Esophagus mucosa (tissue), 1 donor: ENCODE data around the gene ITGB2. TPM values are rescaled to one million over a fixed set of nuclear protein-coding genes. Genes with fewer than 3 reads are reported as not detected.

ENCODE experiments used
- ATAC-seq: fragments of 200-7000 bp; cut with Tn5 transposase; one replicate; pipeline ENCODE4 v1.9.1; 2020
- total RNA-seq: library from RNA; stranded (reverse); gene quantifications from one replicate; pipeline ENCODE4 v1.2.4, GENCODE V29; 2023
- donor health status: DM: yes; HTN: yes; CAD: no.

Gene ITGB2
- total RNA-seq, 1 donor from 2014 or later = 7.1 TPM

DNA sequence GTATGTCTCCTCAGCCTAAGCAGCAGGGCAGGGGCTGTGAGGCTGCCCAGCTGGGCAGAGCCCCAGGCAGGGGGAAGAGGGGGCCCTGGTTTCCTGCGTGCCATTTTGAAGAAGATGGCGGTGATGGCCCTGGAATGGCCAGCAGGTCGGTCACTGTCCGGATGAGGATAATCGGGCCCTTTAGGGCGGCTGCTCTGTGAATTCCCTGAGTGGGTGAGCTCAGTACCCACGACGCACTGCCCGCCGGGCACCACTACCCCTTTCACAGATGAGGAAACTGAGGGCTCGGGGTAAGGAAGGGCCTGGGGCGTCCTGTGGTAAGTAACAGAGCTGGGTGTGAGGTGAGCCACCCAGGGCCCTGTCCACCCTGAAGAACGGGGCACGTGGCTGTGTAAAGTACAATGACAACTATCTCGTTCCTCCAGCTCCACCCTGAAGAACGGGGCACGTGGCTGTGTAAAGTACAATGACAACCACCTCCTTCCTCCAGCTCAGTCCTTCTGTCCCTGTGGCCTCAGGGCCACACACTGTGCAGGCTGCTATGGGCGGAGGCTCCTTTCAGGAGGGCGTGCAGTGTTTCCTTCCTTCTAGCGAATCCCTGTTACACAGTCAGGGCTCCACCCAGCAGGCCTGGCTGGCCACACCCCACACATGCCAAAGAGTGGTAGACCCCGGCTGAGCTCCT is 23.2 kb downstream of the ITGB2 start:
- ATAC-seq = peak; percentile 52

- ATAC-seq = no peak
Observed at GRCh38 chr21:44896561-44897286, 24.0 kb downstream of the ITGB2 start.

DNA sequence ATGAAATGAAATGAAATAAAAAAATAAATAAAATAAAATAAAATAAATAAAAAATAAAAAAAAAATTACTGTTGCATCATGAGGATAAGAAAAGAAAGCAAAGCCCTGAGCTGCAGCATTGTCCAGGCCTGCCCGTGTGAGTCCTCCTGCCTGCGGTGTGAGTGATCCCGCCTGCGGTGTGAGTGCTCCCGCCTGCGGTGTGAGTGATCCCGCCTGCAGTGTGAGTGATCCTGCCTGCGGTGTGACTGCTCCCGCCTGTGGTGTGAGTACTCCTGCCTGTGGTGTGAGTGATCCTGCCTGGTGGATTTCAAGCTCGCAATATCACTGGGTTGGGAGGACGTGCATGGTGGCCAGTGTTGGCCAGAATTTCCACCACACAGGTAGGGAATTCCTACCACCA is 24.8 kb downstream of the ITGB2 start:
- no peak for ATAC-seq

DNA sequence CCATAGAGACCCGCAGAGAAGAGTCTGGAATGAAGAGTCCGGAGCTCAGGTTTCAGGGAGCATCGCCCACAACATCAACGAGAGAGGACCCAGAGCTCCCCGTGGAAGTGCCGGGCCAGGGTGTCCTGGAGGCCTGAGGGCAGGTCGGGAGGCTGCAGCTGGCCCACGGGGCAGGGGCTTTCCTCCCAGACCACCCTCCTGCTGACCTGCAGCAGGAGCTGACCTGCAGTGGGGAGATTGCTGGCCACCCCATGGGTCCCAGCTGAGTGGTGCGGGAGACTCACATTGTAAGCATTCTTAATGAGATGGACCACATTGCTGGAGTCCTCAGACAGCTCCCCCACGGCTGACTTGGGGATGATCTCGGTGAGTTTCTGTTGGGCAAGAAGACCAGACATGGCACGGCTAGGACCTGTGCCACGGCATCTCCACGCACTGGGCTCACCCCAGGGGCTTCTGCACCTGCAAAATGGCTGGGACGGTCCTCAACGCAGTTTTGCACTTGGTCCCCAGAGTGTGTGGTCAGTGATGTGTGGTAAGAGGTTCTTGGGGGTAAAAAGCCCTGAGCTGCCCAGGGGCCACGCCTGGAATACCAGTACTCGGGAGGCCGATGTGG is 25.9 kb downstream of the ITGB2 start:
- no peak for ATAC-seq

- ATAC-seq = no peak
Observed at GRCh38 chr21:44893948-44894656, 26.6 kb downstream of the ITGB2 start.

- no peak for ATAC-seq
Observed at GRCh38 chr21:44893278-44893556, 27.5 kb downstream of the ITGB2 start.

- no peak for ATAC-seq
Observed at GRCh38 chr21:44892536-44893277, 28.0 kb downstream of the ITGB2 start.

DNA sequence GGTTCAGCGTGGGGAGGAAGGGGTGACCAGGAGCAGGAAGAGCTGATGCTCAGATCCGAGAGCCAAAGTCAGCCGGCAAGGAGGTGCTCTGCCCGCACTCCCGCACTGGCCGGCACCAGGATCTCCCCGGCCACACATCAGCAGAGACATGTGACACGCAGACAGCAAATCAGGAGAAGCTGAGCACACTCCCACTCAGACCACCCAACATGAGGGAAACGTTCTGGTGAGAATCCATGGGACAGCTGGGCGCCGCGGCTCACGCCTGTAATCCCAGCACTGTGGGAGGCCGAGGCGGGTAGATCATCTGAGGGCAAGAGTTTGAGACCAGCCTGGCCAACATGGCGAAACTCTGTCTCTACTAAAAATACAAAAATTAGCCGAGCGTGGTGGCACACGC is 28.6 kb downstream of the ITGB2 start:
- ATAC-seq = no peak

- no peak for ATAC-seq
Observed at GRCh38 chr21:44891631-44892031, 29.1 kb downstream of the ITGB2 start.

DNA sequence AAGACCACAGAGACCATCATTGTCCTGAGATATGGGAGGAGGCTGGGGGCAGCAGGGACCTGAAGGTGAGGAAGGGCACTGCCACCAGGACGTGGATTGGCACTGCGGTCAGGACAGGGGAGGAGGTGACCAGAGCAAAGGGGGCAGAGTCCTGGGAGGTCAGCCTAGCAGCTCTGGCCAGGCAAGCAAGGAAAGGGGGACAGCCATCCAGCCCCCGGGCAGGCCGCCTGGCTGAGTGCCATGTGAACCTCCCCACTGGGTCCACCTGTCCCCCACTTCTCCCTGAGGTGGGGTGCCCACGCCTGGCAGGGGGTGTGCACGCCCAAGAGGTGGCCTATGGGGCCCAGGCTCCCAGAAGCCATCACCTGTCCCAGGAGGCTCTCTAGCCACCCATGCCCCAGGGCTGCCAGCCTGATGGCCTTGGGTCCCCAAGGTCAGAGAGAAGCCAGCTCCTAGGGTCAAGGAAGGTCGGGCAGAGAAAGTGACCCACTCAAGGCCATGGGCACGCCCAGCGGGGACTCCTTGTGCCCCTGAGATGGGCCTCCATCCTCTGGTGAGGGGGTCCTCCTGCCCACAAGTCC is 29.6 kb downstream of the ITGB2 start:
- ATAC-seq = no peak

DNA sequence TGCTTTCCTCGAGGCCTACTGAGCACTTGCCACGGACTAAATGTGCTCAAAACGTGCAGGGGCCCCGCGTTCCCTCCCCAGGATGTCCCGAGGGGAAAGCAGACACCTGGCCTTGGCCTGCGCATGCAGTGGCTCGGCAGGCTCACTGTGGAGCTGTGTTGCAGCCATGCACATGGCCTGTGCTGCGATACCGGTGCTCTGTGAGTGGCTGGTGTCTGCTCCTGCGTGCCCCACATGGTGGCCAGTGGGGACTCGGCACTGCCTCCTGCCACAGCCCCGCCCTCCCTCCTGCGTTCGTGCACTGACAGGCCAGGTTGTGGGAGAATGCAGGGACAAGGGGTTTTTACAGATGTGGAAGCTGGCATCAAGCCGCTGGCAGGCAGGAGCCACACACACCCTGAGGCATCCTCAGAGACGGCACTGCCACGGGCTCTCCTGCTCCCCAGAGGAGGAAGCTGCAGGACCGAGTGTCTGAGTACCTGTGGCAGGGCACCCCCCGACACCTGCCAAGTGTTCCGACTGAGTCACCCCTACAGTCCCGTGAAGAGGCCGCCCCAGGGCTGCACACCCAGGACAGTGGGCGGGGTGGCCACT is 30.3 kb downstream of the ITGB2 start:
- peak; percentile 44 for ATAC-seq

DNA sequence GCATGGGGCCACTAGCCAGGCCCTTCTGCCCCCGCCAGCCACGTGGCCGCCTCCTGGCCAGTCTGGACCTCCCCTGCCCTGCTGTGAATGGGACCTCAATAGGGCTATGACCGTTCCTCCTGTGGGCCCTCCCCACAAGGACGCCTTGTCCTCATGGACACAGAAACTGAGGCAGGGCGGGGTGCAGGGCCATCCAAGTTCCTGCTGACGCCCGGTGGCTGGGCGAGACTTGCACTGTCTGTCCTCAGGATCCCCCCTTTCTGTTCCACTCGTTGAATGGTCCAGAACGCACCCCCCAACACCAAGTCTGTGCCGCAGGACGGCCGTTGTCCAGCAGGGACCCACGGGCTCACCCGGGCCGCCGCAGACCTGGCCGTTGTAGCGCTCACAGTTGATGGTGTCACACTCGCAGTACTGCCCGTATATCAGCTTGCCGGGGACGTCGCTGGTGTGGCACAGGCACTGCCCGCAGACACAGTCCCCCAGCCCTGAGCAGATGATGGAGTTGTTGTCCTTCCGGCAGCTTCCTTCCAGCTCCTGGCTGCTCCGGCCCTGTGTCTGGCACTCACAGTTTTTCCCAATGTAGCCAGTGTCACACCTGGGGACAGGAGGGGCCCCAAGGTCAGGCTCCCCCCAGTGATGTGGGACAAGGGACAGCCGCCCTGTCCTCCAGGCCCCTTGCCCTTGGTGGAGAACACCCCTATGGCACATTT is 30.9 kb downstream of the ITGB2 start:
- ATAC-seq = no peak

GRCh38 chr21:44888581-44889550 is 31.8 kb downstream of the ITGB2 start:
- peak; percentile 7 for ATAC-seq

GRCh38 chr21:44887807-44888580 is 32.7 kb downstream of the ITGB2 start:
- no peak for ATAC-seq

GRCh38 chr21:44887126-44887806 is 33.4 kb downstream of the ITGB2 start:
- ATAC-seq = no peak

GRCh38 chr21:44886113-44887075 is 34.3 kb downstream of the ITGB2 start:
- no peak for ATAC-seq

GRCh38 chr21:44885615-44886014 is 35.1 kb downstream of the ITGB2 start:
- no peak for ATAC-seq
